HUDEP-2 (cell line): ENCODE measurements around the gene ASIC1.

Source experiments
- DNase-seq, 76 experiments: peaks; one replicate each; lab custom pipeline; 2025; ENCODE audit not compliant: unreplicated experiment in 76 of 76; lab: John Stamatoyannopoulos, UW

ASIC1 gene

GRCh38 chr12:50058743-50059312 is 1.4 kb downstream of the ASIC1 start:
- DNase-seq: no peak

- DNase-seq: peak in 1 of 76 experiments; percentile 2
Observed at GRCh38 chr12:50059440-50060119, 2.2 kb downstream of the ASIC1 start.

- no peak for DNase-seq
Observed at GRCh38 chr12:50060120-50060468, 2.7 kb downstream of the ASIC1 start.

- no peak for DNase-seq
Observed at GRCh38 chr12:50061171-50061570, 3.8 kb downstream of the ASIC1 start.

- no peak for DNase-seq
Observed at GRCh38 chr12:50061946-50062686, 4.7 kb downstream of the ASIC1 start.

GRCh38 chr12:50062728-50063460 is 5.5 kb downstream of the ASIC1 start:
- DNase-seq: peak in 5 of 76 experiments; percentile 6 to 12 (median 6)

GRCh38 chr12:50065726-50066310 is 8.4 kb downstream of the ASIC1 start:
- DNase-seq: no peak

- no peak for DNase-seq
Observed at GRCh38 chr12:50066402-50066801, 9.0 kb downstream of the ASIC1 start.

GRCh38 chr12:50069069-50069468 is 11.7 kb downstream of the ASIC1 start:
- no peak for DNase-seq

- no peak for DNase-seq
Observed at GRCh38 chr12:50069539-50069938, 12.1 kb downstream of the ASIC1 start.

- DNase-seq: peak in 65 of 76 experiments; percentile 6 to 81 (median 45)
Observed at GRCh38 chr12:50070314-50071060, 13.1 kb downstream of the ASIC1 start.

- DNase-seq: no peak
Observed at GRCh38 chr12:50072198-50072907, 15.0 kb downstream of the ASIC1 start.

- peak in 2 of 76 experiments; percentile 9 to 17 for DNase-seq
Observed at GRCh38 chr12:50073206-50073605, 15.8 kb downstream of the ASIC1 start.

- DNase-seq: no peak
Observed at GRCh38 chr12:50073712-50074111, 16.3 kb downstream of the ASIC1 start.

- DNase-seq: peak in 67 of 76 experiments; percentile 10 to 84 (median 62)
Observed at GRCh38 chr12:50074936-50075807, 17.8 kb downstream of the ASIC1 start.

- DNase-seq: no peak
Observed at GRCh38 chr12:50075808-50076170, 18.4 kb downstream of the ASIC1 start.

- DNase-seq: no peak
Observed at GRCh38 chr12:50077099-50077498, 19.7 kb downstream of the ASIC1 start.

GRCh38 chr12:50078281-50078680 is 20.9 kb downstream of the ASIC1 start:
- DNase-seq: no peak

- DNase-seq: no peak
Observed at GRCh38 chr12:50079771-50080170, 22.4 kb downstream of the ASIC1 start.
